ACHN (cell line): ENCODE results near the gene ID3.

ENCODE experiments used
- DNase-seq: peaks from one replicate; pipeline ENCODE4 v3.0.0-alpha.2; 2015
- in situ Hi-C: cut with HindIII; loops from 2 replicates; pipeline ENCODE4 v1.10.0; 2017; ENCODE audit warnings: low sequenced_read_pairs, low pct_ligation_motif_present, low pct_unique_long_range_greater_than_20kb

The ID3 gene

DNA sequence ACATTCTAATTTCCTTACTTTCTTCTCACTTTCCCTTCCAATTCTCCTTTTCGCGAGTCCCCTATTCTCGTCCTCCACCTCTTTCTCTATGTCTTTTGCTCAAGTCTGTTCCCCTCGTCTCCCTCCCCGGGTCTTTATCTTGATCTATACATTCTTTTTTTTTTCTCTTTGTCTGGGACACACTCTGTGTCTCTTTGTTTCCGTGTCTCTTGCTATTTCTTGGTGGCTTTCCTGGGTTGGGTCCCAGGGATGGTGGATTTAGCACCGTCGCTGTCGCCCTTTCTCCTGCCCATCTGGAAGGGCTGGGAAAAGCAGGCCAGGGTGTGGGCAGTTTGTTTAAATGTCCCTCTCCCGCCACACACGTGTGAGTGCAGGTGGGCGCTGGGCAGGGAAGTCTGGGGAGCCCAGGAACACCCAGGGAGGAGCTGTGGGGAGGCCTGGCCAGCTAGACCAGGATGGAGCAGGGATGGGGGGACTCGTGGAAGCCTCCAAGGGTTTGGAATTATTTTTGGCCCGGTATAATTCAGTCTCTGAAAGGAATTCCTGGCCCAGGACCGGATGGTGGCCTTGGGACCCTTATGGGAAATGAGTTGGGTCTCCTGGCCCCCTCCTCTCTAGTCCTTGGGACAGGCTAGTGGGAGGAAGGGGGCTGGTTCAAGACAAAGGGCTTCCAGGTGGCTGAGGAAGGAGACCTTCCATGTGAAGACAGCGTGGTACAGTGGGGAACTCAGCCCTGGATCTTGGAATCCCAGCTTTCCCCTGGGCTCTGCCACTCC lies 9.5 kb upstream of the ID3 start:
- no peak for DNase-seq
- in situ Hi-C loops: no loop called here

DNA sequence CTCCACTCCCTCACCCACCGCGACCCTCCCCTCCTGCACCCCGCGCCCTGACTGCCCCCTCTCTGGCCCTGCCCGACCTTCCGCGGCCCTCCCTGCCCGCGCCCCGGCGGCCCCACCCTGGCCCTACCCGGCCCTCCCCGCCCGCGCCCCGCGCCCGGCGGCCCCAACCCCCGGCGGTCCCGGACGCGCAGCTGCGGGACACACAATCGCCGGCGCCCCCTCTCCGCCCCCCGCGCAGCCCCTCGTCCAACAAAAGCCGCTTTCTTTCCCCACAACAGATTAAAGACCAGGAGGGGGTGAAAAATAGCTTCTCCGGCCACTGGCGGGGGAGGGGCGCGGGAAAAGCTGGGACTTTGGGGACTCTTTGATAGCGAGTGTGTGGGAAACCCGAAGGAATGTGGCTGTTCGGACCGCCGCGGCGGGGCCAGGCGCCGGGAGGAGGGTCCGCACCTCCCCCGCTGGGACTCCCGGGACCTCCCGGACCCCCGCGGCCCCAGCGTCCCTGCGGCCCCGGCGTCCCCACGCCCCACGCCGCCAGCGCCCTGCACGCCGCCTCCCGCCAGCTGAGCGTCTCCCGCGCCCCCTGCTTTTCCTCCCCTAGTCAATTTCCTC lies 8.8 kb upstream of the ID3 start:
- no peak for DNase-seq
- in situ Hi-C loops: no loop called here

DNA sequence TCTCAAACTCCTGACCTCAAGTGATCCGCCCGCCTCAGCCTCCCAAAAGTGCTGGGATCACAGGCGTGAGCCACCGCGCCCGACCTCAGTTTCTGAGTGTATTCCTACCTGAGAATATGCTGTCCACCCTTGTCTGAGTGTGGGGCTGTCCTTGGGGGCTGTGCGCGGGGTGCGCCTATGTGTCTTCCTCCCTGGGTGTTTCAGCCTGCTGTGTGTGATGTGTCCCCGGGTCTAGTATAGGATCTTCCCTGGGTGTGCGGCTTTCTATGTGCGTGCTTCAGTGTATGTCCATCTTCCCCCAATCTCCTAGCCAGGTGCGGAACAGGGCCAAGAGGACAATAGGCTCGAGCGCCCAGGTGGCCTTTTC lies 8.3 kb upstream of the ID3 start:
- in situ Hi-C loops: no loop called here
- DNase-seq: no peak

DNA sequence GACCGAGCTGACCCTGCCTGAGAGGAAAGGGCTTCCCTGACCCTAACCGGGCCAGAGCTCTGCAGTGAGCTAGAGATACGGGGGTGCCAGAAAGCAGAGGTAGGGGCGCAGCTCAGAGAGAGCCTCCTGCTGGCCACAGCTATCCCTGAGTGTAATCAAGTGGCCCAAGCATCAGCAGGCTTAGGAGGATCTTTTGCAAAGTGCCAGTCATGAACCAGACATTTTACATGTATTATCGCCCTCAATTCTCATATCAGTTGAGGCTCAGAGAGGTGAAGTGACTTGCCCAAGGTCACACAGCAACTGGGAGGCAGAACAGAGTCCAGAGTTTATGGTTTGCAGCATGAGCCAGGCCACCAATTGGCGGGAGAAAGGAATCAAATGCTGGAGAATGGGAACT lies 7.0 kb upstream of the ID3 start:
- no peak for DNase-seq
- in situ Hi-C loops: no loop called here

DNA sequence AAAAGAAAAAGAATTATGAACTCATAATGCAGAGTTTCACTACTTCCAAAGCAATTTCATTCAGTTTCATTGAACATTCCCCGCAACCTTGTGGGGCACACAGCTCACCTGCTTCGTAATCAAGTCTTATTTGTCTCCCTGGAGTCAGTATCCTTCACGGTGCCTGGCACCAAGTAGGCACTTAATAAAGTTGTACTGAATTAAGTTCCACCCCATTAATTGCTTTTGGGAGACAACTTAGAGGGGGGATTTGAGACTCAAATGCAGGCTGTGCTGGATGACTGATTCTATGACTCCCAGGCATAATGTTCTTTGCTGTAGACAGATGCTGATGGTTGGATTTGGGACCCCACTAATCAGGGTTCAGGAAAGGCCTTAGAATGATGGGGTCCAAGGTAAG lies 6.5 kb upstream of the ID3 start:
- in situ Hi-C loops: no loop called here
- no peak for DNase-seq

DNA sequence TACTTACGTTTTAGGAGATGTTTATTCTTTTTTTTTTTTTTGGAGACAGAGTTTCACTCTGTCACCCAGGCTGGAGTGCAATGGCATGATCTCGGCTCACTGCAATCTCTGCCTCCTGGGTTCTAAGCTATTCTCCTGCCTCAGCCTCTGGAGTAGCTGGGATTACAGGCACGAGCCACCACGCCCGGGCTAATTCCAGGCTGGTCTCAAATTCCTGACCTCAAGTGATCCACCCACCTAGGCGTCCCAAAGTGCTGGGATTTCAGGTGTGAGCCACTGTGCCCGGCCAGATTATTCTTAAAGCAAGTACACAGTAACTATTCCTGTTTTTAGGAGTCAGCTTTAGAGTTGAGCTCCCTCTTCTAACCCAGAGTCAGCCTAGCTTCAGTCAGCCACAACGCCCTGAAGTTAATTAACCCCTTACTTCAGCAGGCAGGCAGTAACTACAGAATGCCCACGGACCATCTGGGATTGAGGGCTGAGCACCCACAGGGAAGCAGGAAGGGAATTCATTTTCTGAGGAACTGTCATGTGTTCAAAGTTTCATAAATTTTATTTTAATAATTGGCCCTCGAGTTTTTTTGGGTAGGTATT lies 5.3 kb upstream of the ID3 start:
- no peak for DNase-seq
- in situ Hi-C loops: no loop called here

DNA sequence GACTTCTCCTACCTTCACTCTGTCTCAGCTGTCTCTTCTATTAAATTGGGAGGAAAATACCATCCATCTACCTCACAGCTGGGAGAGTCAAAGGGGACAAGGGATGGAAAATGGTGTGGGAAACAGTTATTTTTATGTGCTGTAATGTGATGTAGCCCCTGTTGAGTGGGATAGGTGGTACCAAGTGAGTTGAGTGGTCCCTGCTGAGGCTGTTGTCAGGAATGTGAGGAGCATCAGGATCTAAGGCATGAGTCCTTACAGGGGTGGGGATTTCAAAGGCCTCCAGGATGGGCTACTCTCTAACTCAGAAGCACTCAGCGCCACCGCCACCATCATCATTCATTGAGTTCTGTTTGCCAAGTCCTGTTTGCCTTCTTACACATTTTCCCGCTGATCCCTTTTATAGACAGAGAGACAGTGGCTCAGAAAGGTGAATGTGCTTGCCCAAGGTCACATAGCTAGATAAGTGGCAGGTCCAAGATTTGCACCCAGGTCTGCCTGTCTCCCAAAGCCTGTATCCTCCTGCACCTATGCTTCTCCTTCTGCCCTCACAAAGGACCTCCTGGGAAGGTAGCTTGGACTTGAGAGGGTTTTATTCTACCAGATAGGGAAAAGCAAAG lies 4.6 kb upstream of the ID3 start:
- no peak for DNase-seq
- in situ Hi-C loops: no loop called here

DNA sequence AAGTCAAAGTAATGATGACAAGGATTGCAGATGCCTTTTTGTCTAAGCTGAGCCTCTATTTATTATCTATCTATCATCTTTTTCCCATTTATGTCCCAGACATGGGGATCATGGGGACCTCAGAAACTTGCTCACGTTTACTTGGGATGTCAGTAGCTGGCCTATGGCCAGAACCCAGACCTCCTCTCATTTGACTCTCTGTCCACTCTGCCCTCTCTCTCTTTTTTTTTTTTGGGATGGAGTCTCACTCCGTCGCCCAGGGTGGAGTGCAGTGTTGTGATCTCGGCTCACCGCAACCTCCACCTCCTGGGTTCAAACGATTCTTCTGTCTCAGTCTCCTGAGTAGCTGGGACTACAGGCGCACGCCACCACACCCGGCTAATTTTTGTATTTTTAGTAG lies 3.7 kb upstream of the ID3 start:
- DNase-seq: no peak
- in situ Hi-C loops: no loop called here

DNA sequence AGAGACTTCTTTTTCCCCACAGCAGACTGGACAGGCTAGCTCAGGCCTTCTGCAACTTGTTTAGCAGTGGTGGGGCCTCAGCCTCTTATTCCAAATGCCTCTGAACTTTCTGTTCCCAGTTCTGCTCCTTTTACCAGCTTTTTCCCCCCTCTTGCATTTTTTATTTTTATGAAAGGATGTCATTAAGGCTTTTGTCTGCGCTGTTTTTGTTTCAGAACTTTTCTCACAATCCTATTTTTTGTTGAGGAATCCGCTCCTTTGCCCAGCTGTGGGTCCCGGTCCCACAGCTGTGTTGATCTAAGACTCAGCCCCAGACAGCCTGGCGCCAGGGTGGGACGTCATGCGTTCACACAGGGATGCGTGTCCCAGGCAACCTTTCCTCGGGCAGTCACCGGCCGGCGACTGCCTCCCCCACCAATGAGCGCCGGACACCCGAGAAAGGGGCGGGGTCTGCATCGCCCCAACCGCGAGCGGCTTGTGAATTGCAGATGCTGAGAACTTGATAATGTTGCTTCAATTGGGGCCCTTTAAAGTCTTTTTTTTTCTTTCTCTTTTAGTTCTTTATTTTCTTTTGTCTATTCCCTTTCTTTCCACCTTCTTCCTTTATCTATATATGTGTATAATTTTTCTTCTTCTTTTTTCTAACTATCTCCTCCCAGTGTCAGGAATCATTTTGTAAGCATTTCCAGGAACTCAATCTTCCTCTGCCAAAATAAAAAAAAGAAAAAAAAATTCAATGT lies 3.0 kb upstream of the ID3 start:
- in situ Hi-C loops: no loop called here
- DNase-seq: peak; percentile 89

DNA sequence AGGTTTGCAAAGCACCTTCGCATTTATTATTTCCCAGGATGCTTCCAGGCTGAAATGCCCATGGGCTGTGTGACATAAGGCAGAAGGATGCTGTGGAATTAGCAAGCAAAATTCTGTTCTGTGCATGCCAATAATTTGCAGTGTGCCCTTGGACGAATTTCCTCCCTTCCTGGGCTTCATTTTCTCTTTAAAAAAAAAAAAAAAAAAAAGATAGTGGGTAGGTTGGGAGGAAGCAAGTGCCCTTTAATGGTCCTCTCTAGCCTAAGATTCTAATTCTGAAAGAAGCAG lies 2.5 kb upstream of the ID3 start:
- DNase-seq: no peak
- in situ Hi-C loops: no loop called here

DNA sequence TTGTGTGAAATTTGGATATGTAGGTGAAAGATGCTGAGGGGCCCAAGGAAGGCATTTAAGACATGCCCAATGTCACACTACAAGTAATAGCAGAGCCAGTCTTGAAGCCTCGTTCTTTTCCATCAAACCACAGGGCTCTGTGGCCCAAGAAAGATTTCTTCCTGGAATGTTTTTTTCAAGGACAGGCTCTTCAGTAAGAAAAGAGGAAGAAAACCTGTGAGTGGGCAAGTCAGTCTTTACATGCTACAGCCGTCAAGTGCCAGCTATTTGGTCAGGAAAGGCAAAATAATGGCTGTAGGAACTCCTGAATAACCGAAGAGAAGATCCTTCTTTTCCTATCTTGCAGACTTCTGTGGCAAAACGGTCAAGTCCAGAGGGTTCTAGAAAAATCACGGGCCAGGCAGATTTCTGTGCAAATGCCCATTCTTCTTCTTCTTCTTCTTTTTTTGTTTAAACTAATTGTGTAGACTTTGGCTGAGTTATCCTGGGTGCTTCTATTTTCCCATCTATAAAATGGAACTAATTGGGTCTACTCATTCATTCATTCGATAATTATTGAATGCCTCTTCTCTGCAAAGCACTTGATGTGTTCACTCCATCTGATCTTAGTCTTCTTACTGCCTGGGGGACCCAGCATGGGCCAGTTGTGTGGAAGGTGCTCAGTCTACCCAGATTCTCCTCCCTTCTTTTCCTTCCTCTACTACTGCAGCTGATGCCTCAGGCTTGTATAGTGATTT lies 1.9 kb upstream of the ID3 start:
- no peak for DNase-seq
- in situ Hi-C loops: no loop called here

DNA sequence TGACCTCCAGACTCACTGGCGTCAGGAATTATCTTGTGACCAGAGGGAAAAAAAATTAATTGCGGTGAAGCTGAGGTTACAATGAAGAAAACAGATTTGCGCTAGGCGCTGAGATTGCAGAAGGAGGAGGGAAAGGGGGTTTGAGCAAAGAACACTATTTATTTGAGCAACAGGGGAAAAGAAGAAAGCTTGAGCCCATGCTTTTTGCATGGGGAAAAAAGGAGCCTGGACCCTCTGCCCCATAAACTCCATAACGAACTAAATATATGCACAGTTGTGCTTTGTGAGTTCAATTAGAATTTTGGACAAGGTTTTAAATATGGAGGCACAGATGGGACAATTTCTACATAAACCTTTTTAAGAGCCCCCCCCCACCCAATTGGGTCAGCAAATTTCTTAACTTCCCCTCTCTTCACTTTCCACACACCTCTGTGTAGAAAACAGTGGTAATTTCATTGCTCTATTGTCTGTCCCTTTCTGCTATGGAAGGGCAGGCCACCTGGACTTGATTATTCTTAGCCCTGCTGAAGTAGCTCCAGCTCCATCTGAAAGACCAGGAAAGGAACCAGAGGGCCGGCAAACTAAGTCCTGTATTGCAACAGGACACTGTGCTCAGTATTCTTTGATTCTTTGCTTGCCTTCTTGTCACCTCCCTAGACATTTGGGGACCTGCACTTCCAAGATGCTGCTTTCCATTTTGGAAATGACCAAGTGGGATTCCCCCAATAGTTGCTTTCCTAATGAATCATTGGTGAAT lies 862 bp upstream of the ID3 start:
- in situ Hi-C loops: no loop called here
- no peak for DNase-seq

DNA sequence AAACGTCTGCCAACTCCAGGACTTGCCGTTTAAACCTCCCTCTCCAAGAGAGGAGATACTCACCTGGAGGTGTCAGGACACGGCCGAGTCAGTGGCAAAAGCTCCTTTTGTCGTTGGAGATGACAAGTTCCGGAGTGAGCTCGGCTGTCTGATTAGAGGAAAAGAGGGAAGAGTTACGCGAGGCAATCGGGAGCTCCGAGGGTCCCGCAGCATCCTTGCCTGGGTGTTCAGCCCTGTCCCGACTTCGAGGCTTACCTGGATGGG lies 497 bp downstream of the ID3 start:
- DNase-seq: no peak
- in situ Hi-C loops: no loop called here

DNA sequence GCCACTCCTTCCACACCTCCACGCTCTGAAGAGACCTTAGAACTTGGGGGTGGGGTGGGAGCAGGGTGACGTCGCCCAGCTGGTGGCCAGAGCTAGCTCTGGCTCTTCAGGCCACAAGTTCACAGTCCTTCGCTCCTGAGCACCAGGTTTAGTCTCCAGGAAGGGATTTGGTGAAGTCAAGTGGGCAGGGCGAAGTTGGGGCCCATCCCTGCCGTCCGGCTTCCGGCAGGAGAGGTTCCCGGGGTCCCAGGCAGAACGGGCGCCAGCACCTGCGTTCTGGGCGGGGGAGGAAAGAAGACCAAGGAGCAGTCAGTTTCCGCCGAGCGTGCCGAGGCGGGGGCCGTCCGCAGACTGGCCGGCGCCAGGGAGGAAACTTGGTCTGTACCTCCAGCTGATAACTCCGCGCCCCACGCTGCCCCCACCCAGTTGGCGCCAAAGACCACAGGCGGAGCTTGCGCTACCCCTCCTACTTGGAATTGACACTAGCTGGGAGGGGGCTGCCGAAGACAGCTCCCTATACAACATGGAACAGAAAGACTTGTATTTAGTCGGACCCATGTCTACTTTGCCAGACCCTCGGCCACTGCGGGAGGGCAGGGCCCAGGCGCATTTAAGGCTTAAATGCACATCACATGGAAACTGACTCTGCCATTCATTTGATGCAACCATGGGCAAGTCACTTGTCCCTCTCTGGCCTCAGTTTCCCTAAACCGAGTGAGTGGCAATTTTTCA lies 995 bp downstream of the ID3 start:
- in situ Hi-C loops: no loop called here
- DNase-seq: peak; percentile 17

DNA sequence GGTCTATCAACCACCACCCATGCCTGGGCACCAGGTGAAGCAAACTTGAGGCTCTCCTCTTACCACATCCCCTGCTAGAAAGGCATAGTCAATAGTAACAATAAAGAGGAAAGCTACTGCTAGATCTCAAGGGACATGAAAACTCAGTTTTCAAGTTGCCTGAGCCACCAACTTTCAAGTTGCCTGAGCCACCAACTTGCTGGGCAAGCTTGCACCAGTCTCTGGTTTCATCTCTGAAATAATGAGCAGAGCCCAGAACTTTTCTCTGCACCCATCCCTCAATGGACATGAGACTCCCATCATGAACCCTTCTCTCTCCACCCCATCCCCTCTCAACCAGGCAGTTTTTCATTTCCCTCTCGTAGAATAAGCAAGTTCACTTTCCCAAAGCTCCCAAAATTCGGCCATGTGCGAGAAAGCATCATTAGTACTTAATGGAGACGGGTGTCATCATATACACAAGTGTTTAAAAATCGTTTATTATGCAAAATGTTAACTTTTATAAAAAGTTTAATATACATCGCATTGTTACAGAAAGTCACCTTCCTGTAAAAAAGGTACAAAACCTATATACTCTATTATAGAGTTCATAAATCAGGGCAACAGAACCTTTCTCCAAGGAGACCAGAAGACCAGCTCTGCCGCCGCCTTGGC lies 1.7 kb downstream of the ID3 start:
- in situ Hi-C loops: no loop called here
- DNase-seq: no peak

DNA sequence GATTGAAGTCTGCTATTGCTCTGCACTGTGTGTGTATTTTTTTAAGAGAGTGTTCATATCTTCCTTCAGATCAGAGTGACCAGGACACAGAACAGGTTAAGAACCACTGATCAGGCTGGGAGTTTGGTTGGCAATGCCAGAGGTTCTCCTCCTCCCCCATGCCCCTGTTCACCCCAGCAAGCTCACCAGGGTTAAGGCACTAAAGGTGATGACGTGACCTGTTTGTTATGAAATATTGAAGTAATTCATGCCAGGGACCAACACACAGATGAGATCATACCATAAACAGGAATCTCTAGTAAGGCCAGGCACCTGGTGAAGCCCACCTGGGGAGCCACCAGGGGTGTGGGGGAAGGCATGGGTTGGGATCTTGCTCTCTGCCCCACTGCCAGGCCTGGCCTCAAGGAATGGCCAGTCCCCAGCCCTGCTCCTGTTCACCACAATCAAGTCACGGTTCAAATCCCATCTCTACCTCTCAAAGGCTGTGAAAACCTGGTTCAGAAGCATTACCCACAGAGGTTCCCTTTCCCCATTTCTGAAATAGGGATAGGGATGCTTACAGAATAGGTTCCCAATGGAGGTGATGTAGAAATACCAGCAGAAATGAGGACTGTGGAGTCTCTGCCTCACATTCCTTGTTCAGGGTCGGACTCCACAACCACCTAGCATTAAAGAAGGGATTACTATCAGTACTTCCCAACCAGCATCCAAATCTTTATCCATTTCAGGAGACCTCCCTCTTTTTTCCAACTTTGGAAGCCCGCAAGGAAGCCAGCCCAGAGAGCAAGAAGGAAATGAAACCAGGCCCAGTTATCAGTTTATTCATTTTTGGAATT lies 2.4 kb downstream of the ID3 start:
- no peak for DNase-seq
- in situ Hi-C loops: no loop called here
